ENCODE data around the gene ZNF497. TPM values are rescaled to one million over a fixed set of nuclear protein-coding genes. Genes with fewer than 3 reads are reported as not detected.

Gene ZNF497
- total RNA-seq, 1 experiment from 2014 or later = 0.12 TPM

DNA sequence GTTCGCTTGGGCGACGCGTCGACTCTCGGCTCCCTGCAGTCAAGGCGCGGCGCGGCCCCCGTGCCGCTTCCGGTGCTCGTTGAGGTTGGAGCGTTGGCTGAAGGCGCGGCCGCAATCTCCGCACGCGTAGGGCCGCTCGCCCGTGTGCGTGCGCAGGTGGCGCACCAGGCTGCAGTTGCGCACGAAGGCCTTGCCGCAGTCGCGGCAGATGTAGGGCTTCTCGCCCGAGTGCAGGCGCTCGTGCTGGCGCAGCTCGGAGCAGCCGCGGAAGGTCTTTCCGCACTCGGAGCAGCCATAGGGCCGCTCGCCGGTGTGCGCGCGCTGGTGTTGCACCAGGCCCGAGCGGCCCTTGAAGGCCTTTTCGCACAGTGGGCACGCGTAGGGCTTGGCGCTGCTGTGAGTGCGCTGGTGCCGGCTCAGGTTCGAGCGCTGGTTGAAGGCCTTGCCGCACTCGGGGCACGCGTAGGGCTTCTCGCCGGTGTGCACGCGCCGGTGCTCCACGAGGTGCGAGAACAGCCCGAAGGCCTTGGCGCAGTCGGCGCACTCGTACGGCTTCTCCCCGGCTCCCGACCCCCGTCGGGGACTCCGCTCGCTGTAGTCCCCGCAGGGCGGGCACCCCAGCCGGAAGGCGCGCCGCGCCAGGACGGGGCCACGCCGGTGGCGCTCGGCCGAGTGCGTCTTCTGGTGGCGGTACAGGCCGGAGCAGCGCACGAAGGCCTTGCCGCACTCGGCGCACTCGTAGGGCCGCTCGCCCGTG, 5.3 kb upstream of the ZNF497 start:
- no peak for DNase-seq (ENCODE audit: low read depth)

DNA sequence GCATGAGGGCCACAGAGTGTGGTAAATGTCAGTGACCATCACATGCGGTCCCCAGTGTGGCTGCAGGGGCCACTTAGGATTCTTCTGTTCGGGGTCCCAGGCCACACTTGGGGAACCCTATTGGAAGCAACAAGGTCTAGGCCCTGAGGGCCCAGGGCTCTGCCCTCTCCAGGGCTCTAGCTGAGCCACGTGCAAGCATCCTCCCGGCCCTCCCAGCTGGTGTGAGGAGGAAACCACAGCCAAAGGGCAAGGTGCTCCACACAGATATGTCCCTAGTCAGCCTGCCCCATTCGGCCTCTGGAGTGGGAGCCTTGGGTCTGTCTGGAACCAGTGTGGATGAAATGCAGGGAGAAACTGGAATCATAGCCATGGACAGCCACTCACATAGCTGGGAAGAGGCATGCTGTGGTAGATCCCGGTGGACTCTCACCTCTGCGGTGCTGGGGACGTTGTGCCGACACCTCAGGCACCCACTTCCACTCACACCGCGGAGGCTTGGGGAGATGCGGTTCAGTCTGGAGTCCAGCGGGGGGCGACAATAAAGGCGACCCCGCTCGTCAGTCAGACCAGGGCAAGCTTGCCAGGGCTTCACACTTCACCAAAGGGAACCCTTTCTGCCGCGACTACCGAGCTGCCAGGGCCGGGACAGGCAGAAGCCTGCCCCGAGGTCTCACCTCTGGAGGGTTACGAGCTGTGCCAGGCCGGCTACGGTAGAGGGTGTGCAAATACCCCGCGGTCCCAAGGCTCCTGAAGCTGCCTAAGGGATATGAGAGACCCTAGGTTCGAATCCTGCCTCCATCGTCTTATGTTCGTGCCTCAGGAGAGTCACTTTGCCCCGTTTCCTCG, 4.3 kb upstream of the ZNF497 start:
- no peak for DNase-seq (ENCODE audit: low read depth)

GRCh38 chr19:58364146-58364545, 1.6 kb upstream of the ZNF497 start:
- DNase-seq (ENCODE audit: low read depth) = no peak

GRCh38 chr19:58361900-58362271, 665 bp downstream of the ZNF497 start:
- DNase-seq (ENCODE audit: low read depth) = peak; percentile 71

DNA sequence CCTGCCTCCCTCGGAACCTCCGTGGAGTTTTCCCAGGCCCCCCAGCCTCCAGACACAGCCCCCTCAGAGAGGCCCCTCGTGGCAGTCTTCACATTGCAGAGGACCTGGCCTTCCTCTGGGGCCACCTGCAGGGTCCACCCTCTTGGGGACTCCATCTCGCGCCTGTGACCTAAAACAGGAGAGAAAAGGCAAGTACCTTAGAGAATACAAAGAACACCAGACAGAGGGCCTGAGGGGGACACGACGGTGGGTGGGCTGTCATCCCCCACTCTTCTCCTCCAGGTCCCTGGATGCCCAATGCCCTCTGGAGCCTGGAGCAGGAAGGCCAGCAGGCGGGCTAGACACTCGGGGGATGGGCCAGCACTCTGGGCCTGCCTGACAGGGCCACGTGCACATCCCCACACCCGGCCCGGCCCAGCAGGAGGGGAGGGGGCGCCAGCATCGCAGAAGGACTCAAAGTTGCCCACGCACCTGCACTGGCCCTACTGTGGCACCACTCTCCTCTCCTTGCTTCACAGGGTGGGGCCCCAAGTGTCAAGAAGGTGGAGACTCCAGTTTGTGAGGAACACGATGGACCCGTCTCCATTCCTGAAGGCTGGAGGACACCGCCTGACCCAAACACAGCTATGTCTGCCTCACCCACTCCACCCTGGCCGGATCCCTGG, 4.9 kb downstream of the ZNF497 start:
- no peak for DNase-seq (ENCODE audit: low read depth)

DNA sequence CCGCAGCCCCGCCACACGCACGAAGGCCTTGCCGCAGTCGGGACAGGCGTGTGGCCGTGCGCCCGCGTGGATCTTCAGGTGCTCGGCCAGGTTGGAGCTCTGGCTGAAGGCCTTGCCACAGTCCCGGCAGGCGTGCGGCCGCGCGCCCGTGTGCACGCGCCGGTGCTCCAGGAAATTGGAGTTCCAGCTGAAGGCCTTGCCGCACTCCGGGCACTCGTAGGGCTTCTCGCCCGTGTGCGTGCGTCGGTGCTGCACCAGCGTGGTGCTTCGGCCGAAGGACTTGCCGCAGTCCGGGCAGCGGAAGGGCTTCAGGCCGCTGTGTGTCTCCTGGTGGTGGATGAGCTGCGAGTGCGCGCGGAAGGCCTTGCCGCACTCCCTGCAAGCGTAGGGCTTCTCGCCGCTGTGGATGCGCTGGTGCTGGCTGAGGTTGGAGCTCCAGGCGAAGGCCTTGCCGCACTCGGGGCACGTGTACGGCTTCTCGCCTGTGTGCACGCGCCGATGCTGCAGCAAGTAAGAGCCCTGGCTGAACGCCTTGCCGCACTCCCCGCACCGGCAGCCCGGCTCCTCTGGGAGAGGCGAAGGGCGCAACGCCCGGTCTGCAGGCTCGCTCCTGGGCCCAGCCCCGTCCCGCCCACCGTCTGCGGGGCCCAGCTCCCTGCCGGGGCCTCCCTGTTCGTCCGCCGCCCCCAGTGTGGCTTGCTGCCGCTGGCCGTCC, 5.6 kb downstream of the ZNF497 start:
- DNase-seq (ENCODE audit: low read depth) = peak; percentile 26

DNA sequence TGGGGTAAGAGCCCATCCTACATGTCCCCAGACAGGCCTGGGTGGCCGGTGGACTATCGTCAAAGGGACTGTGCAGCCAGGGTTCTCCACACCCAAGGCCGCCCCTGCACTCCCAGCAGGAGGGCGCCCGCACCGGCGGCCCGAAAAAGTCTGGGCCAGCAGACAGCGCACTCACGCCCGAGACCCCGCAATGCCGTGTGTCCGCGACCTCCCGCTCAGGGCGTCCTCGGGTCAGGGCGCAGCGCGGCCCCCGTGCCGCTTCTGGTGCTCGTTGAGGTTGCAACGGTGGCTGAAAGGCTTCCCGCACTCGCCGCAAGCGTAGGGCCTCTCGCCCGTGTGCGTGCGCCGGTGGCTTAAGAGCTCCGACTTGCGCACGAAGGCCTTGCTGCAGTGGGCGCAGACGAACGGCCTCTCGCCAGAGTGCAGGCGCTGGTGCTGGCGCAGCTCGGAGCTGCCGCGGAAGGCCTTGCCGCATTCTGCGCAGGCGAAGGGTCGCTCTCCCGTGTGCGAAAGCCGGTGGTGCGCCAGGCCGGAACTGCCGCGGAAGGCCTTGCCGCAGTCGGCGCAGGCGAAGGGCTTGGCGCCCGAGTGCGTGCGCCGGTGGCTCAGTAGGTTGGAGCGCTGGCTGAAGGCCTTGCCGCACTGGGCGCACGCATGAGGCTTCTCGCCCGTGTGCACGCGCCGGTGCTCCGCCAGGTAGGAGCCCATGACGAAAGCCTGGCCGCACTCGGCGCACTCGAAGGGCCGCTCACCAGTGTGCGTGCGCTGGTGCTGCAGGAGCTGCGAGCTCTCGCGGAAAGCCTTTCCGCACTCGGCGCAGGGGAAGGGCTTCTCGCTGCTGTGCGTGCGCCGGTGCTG, 6.4 kb downstream of the ZNF497 start:
- no peak for DNase-seq (ENCODE audit: low read depth)

DNA sequence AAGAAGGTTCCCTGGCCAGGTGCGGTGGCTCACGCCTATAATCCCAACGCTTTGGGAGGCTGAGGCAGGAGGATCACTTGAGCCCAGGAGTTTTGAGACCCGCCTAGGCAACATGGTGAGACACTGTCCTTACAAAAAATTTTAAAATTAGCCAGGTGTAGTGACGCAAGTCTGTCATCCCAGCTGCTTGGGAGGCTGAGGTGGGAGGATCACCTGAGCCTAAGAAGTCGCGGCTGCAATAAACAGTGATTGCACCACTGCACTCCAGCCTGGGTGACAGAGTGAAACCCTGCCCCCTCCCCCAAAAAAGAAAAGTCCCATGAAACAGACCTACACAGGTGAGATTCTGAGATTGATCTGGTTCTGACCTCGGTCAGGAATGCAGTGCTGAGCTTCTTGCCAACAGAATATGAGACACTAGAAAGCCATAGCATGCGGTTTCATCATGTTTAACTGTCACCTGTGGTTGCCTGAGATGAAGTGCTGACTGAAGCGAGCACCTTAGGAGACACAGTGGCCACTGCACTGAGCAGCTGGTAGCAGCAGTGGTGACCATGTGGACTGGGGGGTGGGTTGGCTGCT, 7.2 kb downstream of the ZNF497 start:
- DNase-seq (ENCODE audit: low read depth) = no peak

GRCh38 chr19:58354478-58355030, 8.0 kb downstream of the ZNF497 start:
- DNase-seq (ENCODE audit: low read depth) = no peak

GRCh38 chr19:58353717-58354477, 8.7 kb downstream of the ZNF497 start:
- DNase-seq (ENCODE audit: low read depth) = no peak

DNA sequence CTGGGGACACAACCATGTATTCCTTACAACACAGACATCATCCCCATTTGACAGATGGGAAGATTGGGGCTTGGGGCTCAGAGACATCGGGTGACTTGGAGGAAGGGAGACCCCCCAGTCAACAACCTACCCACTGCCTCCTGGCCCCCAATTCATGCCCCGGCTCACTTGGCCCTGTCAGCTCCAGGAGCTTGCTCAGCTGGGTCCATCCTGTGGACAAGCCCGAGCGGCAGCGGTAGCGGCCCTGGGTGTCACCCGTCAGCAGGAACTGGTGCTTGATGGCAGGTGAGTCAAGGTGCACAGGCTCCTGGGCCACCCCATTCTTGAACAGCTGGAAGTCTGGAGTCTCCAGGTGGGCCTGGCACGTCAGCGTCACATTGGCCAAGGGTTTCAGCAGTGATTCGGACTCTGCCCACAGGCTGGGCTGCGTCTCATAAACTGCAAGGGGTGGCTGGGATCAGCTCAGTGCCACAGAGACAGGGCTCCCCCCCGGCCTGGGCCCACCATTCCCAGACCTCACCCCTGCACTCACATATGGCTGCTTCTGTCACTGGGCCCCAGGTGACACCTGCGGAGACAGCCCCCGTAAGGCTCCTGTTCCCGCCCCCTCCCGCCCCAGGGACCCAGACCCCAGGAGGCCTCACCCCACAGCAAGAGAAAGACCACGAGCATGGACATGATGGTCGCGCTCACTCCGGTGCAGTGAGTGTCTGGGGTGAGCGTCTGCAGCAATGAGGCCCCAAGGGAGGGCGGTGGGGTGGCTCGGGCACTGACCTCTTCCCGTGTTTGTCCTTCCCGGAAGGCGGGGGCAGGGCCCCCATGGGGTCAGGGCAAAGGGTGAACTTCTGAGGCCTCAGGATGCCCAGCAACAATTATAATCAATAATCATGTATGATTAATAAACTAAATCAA, 9.5 kb downstream of the ZNF497 start, which contains the start of gene A1BG:
TSS of gene A1BG (minus strand) at position 733 of the 912 bp plus-strand sequence. CDS start at position 678, 55 bp downstream.
- DNase-seq (ENCODE audit: low read depth) = no peak

GRCh38 chr19:58351990-58352755, 10.4 kb downstream of the ZNF497 start:
- DNase-seq (ENCODE audit: low read depth) = no peak

GRCh38 chr19:58351558-58351878, 11.0 kb downstream of the ZNF497 start:
- DNase-seq (ENCODE audit: low read depth) = no peak

DNA sequence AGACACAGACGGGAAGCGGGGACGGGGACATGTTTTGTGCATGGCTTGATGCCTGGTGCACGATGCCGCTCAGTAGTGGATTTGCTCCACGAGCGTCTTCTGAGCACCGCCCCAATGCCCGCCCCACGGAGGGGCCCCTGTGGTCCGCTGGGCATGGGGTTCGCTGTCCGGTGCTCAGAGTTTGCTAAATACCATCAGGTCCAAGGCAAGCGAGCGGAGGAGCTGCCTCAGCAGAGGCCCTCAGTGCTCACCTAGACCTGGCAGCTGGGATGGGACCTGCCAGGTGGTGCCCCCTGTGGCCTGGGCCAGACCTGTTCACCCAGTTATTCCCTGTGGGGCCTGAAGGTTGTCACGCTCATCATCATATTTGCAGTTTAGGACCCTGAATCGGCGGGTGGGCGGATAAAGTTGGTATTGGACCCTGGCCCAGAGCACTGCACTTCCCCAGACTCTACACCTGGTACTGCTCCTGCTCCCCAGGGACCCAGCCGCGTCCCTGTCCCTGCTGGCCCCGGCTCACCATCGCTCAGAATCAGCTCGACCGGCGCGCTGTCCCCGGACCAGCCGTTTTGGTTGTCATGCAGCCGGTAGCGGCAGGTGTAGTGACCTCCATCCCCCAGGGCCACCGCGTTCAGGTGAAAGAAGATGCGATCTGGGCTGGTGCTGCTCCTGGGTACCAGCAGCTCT, 11.5 kb downstream of the ZNF497 start:
- no peak for DNase-seq (ENCODE audit: low read depth)

DNA sequence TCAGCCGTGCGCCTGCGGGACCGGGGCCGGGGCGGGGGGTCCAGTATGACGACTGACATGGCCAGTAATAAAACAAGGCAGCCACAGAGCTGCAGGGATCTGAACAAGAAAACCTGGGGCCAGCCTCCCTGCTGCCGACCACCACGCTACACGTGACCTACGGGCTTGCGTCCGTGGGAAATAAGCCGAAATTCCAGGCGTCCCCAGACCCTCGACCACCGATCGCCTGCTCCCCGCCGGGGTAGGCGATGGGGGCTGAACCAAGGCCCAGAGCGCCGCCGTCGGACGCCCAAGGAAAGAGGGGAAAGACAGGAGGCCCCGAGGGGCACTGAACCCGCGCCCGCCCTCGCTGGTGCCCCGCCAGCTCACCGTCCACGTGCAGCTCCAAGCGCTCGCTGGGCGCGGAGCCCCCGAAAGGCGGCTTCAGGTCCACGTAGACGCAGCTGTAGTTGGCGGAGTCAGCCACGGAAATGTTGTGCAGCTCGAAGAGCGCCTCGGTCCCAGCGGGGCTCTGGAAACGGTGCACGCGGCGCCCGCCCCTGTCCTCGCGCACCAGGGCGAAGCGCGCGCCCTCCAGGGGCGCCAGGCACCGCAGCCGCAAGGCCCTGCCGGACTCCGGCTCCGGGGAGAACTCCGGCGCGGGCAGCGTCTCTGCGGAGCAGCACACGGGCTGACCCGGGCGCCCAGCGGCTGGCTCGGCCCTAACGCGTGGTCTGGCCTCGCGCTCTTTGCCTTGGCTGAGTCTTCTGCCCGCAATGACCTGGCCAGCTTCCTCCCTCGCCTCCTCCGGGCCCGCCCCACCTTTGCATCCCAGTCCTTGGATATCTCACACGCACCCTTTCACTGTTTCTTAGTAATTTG, 12.3 kb downstream of the ZNF497 start:
- no peak for DNase-seq (ENCODE audit: low read depth)

DNA sequence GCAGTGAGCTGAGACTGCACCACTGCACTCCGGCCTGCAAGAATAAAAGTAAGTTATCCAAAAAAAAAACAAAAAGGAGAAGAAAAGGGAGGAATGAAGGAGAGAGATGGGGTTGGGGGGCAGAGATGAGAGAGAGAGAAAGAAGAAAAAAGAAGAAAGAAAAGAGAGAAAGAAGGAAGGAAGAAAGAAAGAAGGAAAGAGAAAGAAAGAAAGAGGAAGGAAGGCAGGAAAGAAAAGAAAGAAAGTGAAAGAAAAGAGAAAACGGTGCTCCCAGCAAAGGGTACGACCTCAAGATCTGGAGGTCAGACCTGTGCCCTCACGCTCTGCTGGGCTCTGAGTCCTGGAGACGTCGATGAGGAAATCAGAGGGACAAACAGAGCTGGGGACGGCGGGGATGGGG, 13.0 kb downstream of the ZNF497 start:
- DNase-seq (ENCODE audit: low read depth) = no peak

Measured in RPMI7951 (cell line).